Measurements from ENCODE around the gene LIX1. TPM values are rescaled to one million over a fixed set of nuclear protein-coding genes. Genes with fewer than 3 reads are reported as not detected.
"Not testable (repeated sequence)": the region's sequence is repeated elsewhere in the genome, so short reads cannot be mapped to it uniquely, and the experiment has no call there.

Gene LIX1
- total RNA-seq, 4 donors from 2014 or later: 0.13 to 0.48 TPM; not detected in 2

DNA sequence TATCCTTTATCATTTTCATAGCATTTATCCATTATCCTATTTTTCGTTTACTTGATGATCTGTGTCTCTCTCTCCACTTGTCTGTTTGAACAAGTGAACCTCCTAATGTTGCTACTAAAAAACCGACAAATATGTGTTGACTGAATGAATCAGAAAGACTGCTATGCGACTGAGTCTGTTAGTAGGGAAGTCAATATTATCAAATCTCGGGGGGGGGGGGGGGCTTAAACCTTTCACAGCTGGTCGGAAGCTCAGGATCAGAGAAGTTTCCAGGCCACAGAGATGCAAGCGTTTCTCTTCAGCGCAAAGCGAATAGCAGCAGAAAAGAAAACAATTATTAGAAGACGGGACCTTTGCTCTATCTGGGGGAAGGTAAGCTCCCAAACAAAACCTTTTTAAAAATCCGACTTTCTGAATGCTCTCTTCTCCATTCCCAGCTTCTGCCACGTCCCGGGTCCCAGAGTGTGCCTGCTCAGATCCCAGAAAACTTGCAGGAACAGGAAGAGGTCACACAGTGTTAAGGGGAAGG lies 40.2 kb upstream of the LIX1 start:
- Histone ChIP-seq H3K36me3 (peaks cover 13% of the 10 kb centered on the region), H3K27ac (peak overlapping the region; percentile 94), H3K4me3 (peak overlapping the region; percentile 89), H3K4me1 (peaks cover 32% of the 10 kb centered on the region), H3K9me3 (no peaks in the 10 kb centered on the region), H3K27me3 (no peaks in the 10 kb centered on the region)
- WGBS: under 1% methylated on average over 12 of the region's 12 CpGs
- no peak for DNase-seq (ENCODE audit: low spot score in 2 of 2)
- TF ChIP-seq, protein P1, sequence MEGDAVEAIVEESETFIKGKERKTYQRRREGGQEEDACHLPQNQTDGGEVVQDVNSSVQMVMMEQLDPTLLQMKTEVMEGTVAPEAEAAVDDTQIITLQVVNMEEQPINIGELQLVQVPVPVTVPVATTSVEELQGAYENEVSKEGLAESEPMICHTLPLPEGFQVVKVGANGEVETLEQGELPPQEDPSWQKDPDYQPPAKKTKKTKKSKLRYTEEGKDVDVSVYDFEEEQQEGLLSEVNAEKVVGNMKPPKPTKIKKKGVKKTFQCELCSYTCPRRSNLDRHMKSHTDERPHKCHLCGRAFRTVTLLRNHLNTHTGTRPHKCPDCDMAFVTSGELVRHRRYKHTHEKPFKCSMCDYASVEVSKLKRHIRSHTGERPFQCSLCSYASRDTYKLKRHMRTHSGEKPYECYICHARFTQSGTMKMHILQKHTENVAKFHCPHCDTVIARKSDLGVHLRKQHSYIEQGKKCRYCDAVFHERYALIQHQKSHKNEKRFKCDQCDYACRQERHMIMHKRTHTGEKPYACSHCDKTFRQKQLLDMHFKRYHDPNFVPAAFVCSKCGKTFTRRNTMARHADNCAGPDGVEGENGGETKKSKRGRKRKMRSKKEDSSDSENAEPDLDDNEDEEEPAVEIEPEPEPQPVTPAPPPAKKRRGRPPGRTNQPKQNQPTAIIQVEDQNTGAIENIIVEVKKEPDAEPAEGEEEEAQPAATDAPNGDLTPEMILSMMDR (IDR thresholded peaks at IDR 0.05): no peak
- TF ChIP-seq EP300 (IDR thresholded peaks at IDR 0.05): no peak
- no peak for TF ChIP-seq POLR2A (IDR thresholded peaks at IDR 0.05)
- no peak for TF ChIP-seq POLR2AphosphoS5 (IDR thresholded peaks at IDR 0.05)

DNA sequence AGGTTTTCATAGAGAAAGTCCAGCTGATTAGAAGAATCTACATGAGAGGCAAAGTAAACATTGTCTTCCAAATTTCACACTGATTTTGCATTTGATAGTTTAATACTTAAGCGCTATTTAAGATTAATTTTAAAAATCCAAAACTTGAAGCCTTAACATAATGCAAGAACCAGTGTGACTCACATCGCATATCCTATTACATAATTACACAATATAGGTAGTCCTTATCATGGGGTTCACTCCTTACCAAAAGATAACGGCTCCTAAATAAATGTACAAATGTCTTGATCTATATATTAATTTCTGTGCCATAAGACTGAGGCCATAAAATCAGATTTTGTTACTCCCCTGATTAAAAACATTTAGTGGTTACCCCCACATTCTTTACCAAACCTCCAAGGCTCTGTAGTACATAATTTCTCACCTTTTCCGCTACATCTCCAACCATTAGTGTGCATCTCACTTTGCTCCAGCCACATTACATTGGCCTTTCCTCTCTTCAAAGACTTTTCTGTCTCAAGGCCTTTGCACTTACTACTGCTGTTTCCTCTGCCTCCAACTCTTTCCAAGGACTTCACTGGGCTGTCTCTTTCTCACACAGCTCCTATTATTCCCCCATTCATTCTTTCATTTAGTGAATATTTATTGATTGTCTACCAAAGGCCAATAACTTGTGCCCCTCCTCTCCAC lies 39.6 kb upstream of the LIX1 start:
- Histone ChIP-seq H3K36me3 (peaks cover 19% of the 10 kb centered on the region), H3K27me3 (no peaks in the 10 kb centered on the region), H3K9me3 (no peaks in the 10 kb centered on the region), H3K4me3 (peak overlapping the region; percentile 89), H3K27ac (no peak overlapping the region), H3K4me1 (peaks cover 32% of the 10 kb centered on the region)
- no peak for DNase-seq (ENCODE audit: low spot score in 2 of 2)
- TF ChIP-seq POLR2A (IDR thresholded peaks at IDR 0.05) (no peak), EP300 (IDR thresholded peaks at IDR 0.05) (no peak), POLR2AphosphoS5 (IDR thresholded peaks at IDR 0.05) (no peak)
- TF ChIP-seq, protein P1 (IDR thresholded peaks at IDR 0.05): no peak
- WGBS: 72% methylated on average over 4 of the region's 4 CpGs

DNA sequence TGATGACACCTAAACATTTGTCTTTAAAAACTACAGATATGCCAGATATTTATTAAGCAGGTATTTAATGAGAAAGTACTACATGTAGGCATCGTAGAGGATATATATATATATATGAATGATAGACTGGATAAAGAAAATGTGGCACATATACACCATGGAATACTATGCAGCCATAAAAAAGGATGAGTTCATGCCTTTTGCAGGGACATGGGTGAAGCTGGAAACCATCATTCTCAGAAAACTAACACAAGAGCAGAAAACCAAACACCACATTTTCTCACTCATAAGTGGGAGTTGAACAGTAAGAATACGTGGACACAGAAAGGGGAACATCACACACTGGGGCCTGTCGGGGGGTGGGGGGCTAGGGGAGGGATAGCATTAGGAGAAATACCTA lies 37.0 kb upstream of the LIX1 start:
- DNase-seq (ENCODE audit: low spot score in 2 of 2); H3K9me3 ChIP-seq; H3K27ac ChIP-seq; H3K4me3 ChIP-seq; H3K27me3 ChIP-seq: not testable (repeated sequence)
- 74% methylated on average over 3 of the region's 3 CpGs for WGBS
- peaks cover 43% of the 10 kb centered on the region for H3K36me3 ChIP-seq
- H3K4me1 ChIP-seq: peaks cover 29% of the 10 kb centered on the region

DNA sequence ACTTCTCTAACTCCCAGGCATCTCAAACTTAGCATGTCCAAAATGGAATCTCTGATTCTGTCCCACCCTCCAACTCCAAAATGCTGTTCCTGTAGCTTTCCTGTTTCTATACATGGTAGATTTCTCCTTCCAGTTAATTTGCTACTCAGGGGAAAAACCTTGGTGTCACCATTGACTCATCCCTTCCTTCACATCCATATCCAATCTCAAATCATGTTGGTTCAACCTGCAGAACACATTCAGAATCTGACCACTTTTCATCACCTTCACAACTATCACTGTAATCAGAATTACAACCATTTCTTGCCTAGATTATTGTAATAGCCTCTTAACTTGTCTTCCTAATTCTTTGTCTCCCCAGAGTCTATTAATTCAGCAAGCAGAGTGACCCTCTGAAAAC lies 29.8 kb upstream of the LIX1 start:
- Histone ChIP-seq H3K4me3 (no peak overlapping the region), H3K27me3 (no peaks in the 10 kb centered on the region), H3K9me3 (no peaks in the 10 kb centered on the region), H3K27ac (no peak overlapping the region), H3K4me1 (no peaks in the 10 kb centered on the region), H3K36me3 (peaks cover 85% of the 10 kb centered on the region)
- TF ChIP-seq, protein P1 (IDR thresholded peaks at IDR 0.05): no peak
- no peak for TF ChIP-seq POLR2A (IDR thresholded peaks at IDR 0.05)
- no peak for TF ChIP-seq EP300 (IDR thresholded peaks at IDR 0.05)
- no peak for TF ChIP-seq POLR2AphosphoS5 (IDR thresholded peaks at IDR 0.05)
- no peak for DNase-seq (ENCODE audit: low spot score in 2 of 2)

DNA sequence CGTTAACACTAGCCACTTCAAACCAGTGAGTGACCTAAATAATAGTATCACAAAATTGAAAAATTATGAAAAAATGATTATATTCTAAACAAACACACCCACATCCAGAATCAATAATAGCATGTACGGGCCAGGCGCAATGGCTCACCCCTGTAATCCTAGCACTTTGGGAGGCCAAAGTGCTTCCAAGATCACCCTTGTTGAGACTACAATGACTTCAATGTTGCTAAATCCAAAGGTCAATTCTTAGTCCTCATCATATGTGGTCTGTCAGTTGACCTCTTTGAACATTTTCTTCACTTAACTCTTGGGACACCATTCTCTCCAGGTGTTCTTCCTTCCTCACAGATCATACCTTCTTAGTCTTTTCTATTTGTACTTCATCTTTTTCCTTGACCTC lies 29.3 kb upstream of the LIX1 start:
- Histone ChIP-seq H3K27ac (no peak overlapping the region), H3K27me3 (no peaks in the 10 kb centered on the region), H3K4me3 (no peak overlapping the region), H3K4me1 (no peaks in the 10 kb centered on the region), H3K36me3 (peaks cover 85% of the 10 kb centered on the region), H3K9me3 (no peaks in the 10 kb centered on the region)
- TF ChIP-seq, protein P1 (IDR thresholded peaks at IDR 0.05): no peak
- TF ChIP-seq POLR2A (IDR thresholded peaks at IDR 0.05) (no peak), POLR2AphosphoS5 (IDR thresholded peaks at IDR 0.05) (no peak), EP300 (IDR thresholded peaks at IDR 0.05) (no peak)
- WGBS: 77% methylated on average over 3 of the region's 3 CpGs
- no peak for DNase-seq (ENCODE audit: low spot score in 2 of 2)
